Urinary bladder (tissue), 4 donors: Measurements from ENCODE around the gene ACTR5. TPM values are rescaled to one million over a fixed set of nuclear protein-coding genes. Genes with fewer than 3 reads are reported as not detected.

Experiments used
- DNase-seq: peaks from one replicate; pipeline ENCODE4 v3.0.0-alpha.2; 2015; ENCODE audit errors: extremely low spot score
- H3K27ac ChIP-seq: one replicate; pipeline ENCODE4 v1.5.1; 2013; ENCODE audit warnings: low read depth, mild to moderate bottlenecking, moderate library complexity
- H3K36me3 ChIP-seq: one replicate; pipeline ENCODE4 v1.6.1; 2013; ENCODE audit warnings: mild to moderate bottlenecking, moderate library complexity; ENCODE audit not compliant: insufficient read depth
- H3K4me1 ChIP-seq: one replicate; pipeline ENCODE4 v1.6.1; 2013; ENCODE audit warnings: mild to moderate bottlenecking, moderate library complexity; ENCODE audit not compliant: insufficient read depth
- H3K4me3 ChIP-seq: one replicate; pipeline ENCODE4 v1.5.1; 2013; ENCODE audit warnings: low read depth, low read length
- WGBS: extraction: QIAGEN DNeasy Blood & Tissue Kit; methylation state at CpG from one replicate; pipeline ENCODE4 v1.1.7; 2013; 5-methylcytosine and 5-hydroxymethylcytosine counted together
- polyA plus RNA-seq: library from polyadenylated mRNA; stranded (reverse); fragments of 200-250 nt; gene quantifications from one replicate; pipeline ENCODE4 v1.2.3, GENCODE V29; 2013
- total RNA-seq: library from RNA; depleted of rRNA; stranded (reverse); fragments of >200 nt; gene quantifications from one replicate; pipeline ENCODE4 v1.2.3, GENCODE V29; 2014
- donor health status: healthy with polysubstance abuse.
- donor health status: healthy.

The ACTR5 gene
- 6.2 TPM for total RNA-seq
- polyA plus RNA-seq = 7.0 TPM

GRCh38 chr20:38748097-38748860 lies at the start of gene ACTR5:
Gene ACTR5 (plus strand): TSS chr20:38748460. CDS start chr20:38748479, 19 bp downstream.
- peak within 1 kb of the TSS; percentile 77 for H3K27ac ChIP-seq
- no peaks in the 10 kb centered on the region for H3K36me3 ChIP-seq
- WGBS = under 1% methylated on average over 84 of the region's 84 CpGs
- peak within 1 kb of the TSS; percentile 77 for H3K4me3 ChIP-seq
- H3K4me1 ChIP-seq = no peaks in the 10 kb centered on the region
- DNase-seq = peak; percentile 82

- WGBS = 81% methylated on average over 15 of the region's 15 CpGs
- Histone ChIP-seq H3K4me1 (no peaks in the 10 kb centered on the region), H3K4me3 (no peak overlapping the region), H3K36me3 (no peaks in the 10 kb centered on the region), H3K27ac (no peak overlapping the region)
- no peak for DNase-seq
Observed at GRCh38 chr20:38698541-38698940, 49.7 kb upstream of the ACTR5 start.

GRCh38 chr20:38700141-38700540 lies 48.1 kb upstream of the ACTR5 start:
- H3K4me3 ChIP-seq = no peak overlapping the region
- 47% methylated on average over 4 of the region's 4 CpGs for WGBS
- DNase-seq = no peak
- no peak overlapping the region for H3K27ac ChIP-seq
- H3K4me1 ChIP-seq = no peaks in the 10 kb centered on the region
- H3K36me3 ChIP-seq = no peaks in the 10 kb centered on the region

- Histone ChIP-seq H3K27ac (no peak overlapping the region), H3K36me3 (no peaks in the 10 kb centered on the region), H3K4me3 (no peak overlapping the region), H3K4me1 (no peaks in the 10 kb centered on the region)
- 74% methylated on average over 3 of the region's 3 CpGs for WGBS
- DNase-seq = no peak
Observed at GRCh38 chr20:38700926-38701325, 47.3 kb upstream of the ACTR5 start.

- WGBS = 65% methylated on average over 3 of the region's 3 CpGs
- no peaks in the 10 kb centered on the region for H3K4me1 ChIP-seq
- H3K27ac ChIP-seq = no peak overlapping the region
- DNase-seq = no peak
- H3K36me3 ChIP-seq = no peaks in the 10 kb centered on the region
- no peak overlapping the region for H3K4me3 ChIP-seq
Observed at GRCh38 chr20:38703526-38703925, 44.7 kb upstream of the ACTR5 start.

- 57% methylated on average over 4 of the region's 4 CpGs for WGBS
- Histone ChIP-seq H3K4me1 (no peaks in the 10 kb centered on the region), H3K4me3 (no peak overlapping the region), H3K36me3 (no peaks in the 10 kb centered on the region), H3K27ac (no peak overlapping the region)
- no peak for DNase-seq
Observed at GRCh38 chr20:38704136-38704535, 44.1 kb upstream of the ACTR5 start.

GRCh38 chr20:38706509-38706908 lies 41.8 kb upstream of the ACTR5 start:
- no peak for DNase-seq
- 9% methylated on average over 7 of the region's 7 CpGs for WGBS
- no peak overlapping the region for H3K27ac ChIP-seq
- no peak overlapping the region for H3K4me3 ChIP-seq
- no peaks in the 10 kb centered on the region for H3K4me1 ChIP-seq
- no peaks in the 10 kb centered on the region for H3K36me3 ChIP-seq

GRCh38 chr20:38714308-38714707 lies 34.0 kb upstream of the ACTR5 start:
- WGBS = 23% methylated on average over 6 of the region's 6 CpGs

GRCh38 chr20:38715646-38716045 lies 32.6 kb upstream of the ACTR5 start:
- H3K27ac ChIP-seq = no peak overlapping the region
- H3K4me3 ChIP-seq = no peak overlapping the region
- H3K36me3 ChIP-seq = no peaks in the 10 kb centered on the region
- no peaks in the 10 kb centered on the region for H3K4me1 ChIP-seq
- no peak for DNase-seq
- 12% methylated on average over 10 of the region's 10 CpGs for WGBS

More at GRCh38 chr20:38714308-38714707, 34.0 kb upstream of the ACTR5 start:
- H3K27ac ChIP-seq = no peak overlapping the region
- H3K36me3 ChIP-seq = no peaks in the 10 kb centered on the region
- no peak for DNase-seq
- H3K4me1 ChIP-seq = no peaks in the 10 kb centered on the region
- H3K4me3 ChIP-seq = no peak overlapping the region

- WGBS = under 1% methylated on average over 7 of the region's 7 CpGs
- H3K4me1 ChIP-seq = no peaks in the 10 kb centered on the region
- no peaks in the 10 kb centered on the region for H3K36me3 ChIP-seq
- no peak overlapping the region for H3K4me3 ChIP-seq
- H3K27ac ChIP-seq = no peak overlapping the region
- no peak for DNase-seq
Observed at GRCh38 chr20:38722683-38723016, 25.6 kb upstream of the ACTR5 start.

- H3K4me1 ChIP-seq = no peaks in the 10 kb centered on the region
- WGBS = 1% methylated on average over 56 of the region's 56 CpGs
- H3K27ac ChIP-seq = no peak overlapping the region
- H3K36me3 ChIP-seq = no peaks in the 10 kb centered on the region
- H3K4me3 ChIP-seq = no peak overlapping the region
- DNase-seq = no peak
Observed at GRCh38 chr20:38723017-38723847, 25.0 kb upstream of the ACTR5 start.

GRCh38 chr20:38723848-38724625 lies 24.2 kb upstream of the ACTR5 start, which contains the start of gene SLC32A1:
Gene SLC32A1 (plus strand): TSS chr20:38724486. CDS start chr20:38724725, 239 bp downstream.
- no peak for DNase-seq
- Histone ChIP-seq H3K36me3 (no peaks in the 10 kb centered on the region), H3K4me3 (no peak within 1 kb of the TSS), H3K27ac (no peak within 1 kb of the TSS), H3K4me1 (no peaks in the 10 kb centered on the region)
- WGBS = 1% methylated on average over 76 of the region's 76 CpGs

- no peaks in the 10 kb centered on the region for H3K36me3 ChIP-seq
- no peak overlapping the region for H3K27ac ChIP-seq
- WGBS = 3% methylated on average over 46 of the region's 46 CpGs
- no peak overlapping the region for H3K4me3 ChIP-seq
- H3K4me1 ChIP-seq = no peaks in the 10 kb centered on the region
- no peak for DNase-seq
Observed at GRCh38 chr20:38724626-38725147, 23.6 kb upstream of the ACTR5 start.
